GM18517 (cell line): ENCODE data around the gene KLHL33.

Source experiments
- ATAC-seq: cut with Tn5 transposase; IDR thresholded peaks from one replicate; pipeline ENCODE4 v1.9.1; 2021; ENCODE audit warnings: mild to moderate bottlenecking, moderate library complexity; ENCODE audit not compliant: unreplicated experiment

Gene KLHL33

DNA sequence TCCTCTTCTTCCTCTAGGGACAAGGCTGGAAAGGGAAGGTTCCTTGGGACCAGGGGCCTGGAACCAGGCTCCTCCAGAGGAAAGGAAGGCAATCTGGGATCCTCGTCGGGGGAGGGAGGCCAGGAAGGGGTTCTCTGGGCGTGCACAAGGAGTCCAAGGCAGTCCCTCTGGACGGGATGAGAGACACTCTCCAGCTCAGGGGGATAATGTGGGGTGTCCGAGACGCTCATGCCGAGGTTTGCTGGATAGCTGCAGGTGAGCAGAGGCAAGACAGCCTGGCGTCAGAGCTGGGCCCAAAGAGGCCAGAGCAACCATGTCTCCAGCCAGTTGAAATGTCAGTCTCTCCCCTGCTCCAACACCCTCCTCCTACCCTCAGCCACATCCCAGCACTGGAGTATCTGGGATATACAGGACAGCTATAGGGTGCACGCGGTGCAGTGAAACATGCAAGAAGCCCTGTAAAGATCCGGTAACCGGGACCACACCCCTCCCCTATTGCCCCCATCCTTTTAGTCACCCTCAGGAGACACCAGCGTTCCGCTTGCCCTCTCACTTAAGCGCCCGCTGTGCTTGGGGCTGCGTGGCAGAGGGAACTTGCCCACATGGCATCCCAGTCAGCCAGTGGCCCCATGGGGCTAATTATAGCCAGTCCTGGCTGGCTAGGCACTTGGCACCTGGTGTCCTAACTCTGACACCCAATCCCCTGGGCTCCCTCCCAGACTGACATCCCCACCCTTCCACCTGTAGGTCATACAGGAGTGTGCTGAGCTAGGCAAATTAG, at the start of gene KLHL33:
Gene KLHL33, minus strand, starts transcription at position 585 of the 781 bp plus-strand sequence. Its CDS starts 355 bp downstream, at position 230.
- no peak for ATAC-seq

DNA sequence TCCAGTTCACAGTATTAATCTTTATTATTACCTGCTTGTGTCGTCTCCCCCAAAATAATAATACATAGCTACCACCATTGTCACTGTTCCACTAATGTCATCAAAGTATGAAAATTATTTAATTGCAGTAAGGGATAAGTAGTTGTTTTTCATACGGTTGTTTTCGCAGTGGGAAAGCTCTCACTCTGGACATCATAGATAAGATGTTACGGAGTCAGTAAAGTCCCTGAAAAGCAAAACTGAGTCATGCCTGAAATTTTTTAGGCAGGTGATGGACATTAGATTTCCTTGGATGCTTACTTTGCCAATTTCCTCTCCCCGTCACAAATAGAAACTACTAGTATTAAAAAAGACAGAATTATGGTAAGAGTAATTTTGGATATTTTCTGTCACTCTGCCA, 46.4 kb upstream of the KLHL33 start:
- ATAC-seq = no peak

GRCh38 chr14:20478894-20479293, 42.9 kb upstream of the KLHL33 start:
- ATAC-seq = no peak

DNA sequence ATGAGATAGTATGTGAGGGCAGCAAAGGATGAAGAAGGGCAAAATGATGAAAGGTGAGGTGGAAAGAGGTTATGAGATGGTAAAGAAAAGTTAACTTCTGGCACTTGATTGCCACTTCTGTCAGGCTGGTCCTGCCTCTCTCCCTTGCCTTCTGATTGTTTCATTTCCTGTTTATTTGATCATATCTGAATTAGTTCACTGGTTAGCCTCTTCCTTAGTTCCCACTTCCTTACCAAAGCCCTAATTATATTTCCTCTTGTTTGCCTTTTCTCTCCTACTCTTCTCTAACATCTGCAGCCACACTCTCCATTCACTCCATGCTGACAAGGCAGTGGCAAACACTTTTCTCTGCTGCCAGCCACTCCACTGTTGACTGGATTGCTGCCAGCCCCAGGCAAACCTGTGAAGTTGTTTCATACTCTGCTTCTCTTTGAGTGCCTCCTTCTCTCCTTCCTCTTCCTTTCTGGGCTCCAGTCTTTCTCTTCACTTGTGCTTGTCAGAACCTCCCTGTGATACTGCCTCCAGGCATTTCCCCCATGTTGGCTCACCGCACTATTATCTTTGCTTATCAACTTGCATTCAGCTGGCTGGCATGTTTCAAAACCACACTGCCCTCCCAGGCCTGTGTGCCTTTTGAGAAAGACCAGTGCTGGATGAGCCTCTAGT, 41.4 kb upstream of the KLHL33 start:
- ATAC-seq = no peak

DNA sequence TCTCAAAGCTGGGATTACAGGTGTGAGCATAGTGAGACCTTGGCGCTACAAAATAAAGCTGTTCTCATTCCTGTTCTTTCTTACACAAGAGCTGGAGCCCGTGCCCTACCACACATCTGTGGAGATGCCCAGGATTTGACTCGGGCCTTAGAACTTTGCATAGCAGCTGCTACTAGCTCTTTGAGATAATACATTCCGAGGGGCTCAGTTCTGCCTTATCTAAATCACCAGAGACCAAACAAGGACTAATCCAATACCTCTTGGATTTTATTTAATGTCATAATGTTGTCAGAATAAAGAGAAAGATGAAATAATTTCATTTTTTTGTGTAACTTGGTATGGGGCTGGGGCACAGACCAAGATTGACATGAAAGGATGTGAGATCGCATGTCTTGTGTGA, 40.8 kb upstream of the KLHL33 start:
- no peak for ATAC-seq

DNA sequence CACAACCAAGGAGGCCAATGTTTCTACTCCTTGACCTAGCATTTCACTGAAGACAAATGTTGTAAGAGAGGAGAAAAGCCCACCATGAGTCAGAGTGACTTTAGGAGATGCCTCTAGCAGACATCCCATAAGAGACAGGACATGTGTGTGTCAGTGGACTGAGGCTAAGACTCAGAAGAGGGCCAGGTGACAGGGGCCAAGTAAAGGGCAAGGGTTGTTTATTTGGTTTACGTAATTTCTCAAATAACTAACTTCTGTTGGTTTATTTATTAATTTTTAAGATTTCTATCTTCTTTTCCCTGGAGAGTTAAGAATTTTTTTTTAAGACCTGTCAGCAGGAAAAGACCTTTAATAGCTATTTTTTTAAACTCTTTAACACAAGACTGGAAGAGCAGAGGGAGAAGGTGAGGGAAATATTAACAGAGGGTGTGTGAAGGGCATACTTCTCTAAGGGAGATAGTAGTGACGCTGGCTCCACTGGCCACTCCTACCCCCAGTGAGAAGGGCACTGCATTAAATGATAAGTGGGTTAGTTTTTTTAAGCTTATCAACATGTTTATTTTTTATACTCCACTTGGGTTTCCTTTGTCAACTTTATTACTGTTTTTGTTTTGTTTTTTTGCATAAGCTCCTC, 36.7 kb upstream of the KLHL33 start:
- ATAC-seq = no peak

GRCh38 chr14:20470603-20470901, 34.6 kb upstream of the KLHL33 start:
- no peak for ATAC-seq

DNA sequence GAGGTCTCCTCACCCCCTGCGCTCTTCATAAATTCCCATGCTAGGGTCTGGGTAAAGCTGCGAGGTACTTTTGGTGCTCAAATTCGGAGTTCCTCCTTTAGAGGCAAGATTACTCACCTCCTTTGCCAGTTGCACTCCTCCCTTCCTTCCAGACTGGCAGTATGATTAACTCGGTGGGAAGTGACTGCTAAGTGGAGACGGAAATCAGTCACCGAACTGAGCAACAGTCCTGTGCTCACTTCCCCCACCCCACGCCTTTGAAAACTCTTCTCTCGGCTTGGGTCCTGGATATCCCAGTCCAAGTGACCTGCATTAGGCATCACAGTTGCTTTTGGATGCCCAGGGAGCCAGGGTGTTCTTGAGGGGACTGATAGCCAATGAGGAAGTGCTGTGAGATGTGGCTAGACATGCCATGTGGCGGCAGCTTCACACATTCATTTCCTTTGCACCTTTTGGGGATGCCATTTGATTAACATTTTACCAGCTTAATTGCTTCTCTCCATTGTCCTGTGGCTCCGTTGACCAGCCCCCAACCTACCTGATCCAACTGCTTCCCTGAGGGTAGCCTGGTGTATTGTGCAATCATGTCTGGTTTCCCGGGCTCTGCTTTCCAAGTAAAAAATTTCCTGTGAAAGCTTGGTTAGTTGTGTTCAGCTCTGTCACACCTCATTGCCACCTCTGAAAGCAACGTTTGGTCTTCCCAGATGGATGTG, 34.1 kb upstream of the KLHL33 start:
- peak; percentile 40 for ATAC-seq

DNA sequence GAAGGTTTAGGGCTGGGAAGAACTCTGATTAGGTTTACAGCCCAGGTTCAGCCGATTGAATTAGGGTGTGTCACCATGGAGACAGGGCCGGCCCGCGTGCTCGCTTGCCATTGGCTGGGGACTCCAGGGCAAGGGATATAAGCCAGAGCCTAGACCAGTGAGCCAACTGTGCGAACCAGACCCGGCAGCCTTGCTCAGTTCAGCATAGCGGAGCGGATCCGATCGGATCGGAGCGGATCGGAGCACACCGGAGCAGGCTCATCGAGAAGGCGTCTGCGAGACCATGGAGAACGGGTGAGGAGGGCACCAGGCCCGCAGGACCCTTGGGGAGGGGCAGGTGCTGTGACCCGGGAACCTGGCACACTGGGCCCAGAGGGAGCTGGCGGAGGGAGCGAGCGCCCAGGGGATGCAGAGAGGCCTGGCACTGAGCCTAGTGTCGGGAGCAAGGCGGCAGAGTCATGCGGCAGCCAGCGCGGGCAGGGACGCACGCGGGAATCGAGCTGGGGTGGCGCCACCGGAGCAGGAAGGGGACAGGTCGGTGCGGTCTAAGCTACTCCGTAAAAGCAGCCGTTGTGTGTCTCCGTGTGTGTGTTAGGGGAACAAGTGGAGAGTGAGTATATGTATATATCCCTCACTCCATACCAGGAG, 33.4 kb upstream of the KLHL33 start, which contains the start of gene PNP:
Gene PNP, plus strand, starts transcription at position 165 of the 648 bp plus-strand sequence. Its CDS starts 119 bp downstream, at position 284.
- peak; percentile 93 for ATAC-seq

DNA sequence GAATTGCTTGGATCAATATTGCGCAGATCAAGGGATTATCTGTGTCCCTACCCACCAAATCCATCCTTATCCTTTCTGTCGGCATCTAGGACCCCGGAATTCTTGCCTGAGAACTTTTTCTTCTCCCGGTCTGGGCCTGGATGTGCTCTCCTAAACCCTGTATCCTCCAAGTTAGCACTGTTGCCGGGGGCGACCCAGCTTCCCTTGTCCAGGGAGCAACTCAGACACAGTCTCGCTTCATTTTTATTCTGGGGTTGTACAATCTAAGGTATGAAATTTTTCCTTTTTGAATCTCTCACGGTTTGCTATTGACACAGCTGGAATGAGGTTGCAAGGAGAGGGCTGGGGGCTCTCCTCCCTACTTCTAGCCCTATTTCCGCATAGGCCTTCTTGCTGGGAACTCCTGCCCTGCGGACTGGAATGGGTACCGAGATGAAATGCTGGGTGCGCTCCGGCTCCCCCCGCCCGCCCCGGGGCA, 32.8 kb upstream of the KLHL33 start:
- ATAC-seq = no peak

DNA sequence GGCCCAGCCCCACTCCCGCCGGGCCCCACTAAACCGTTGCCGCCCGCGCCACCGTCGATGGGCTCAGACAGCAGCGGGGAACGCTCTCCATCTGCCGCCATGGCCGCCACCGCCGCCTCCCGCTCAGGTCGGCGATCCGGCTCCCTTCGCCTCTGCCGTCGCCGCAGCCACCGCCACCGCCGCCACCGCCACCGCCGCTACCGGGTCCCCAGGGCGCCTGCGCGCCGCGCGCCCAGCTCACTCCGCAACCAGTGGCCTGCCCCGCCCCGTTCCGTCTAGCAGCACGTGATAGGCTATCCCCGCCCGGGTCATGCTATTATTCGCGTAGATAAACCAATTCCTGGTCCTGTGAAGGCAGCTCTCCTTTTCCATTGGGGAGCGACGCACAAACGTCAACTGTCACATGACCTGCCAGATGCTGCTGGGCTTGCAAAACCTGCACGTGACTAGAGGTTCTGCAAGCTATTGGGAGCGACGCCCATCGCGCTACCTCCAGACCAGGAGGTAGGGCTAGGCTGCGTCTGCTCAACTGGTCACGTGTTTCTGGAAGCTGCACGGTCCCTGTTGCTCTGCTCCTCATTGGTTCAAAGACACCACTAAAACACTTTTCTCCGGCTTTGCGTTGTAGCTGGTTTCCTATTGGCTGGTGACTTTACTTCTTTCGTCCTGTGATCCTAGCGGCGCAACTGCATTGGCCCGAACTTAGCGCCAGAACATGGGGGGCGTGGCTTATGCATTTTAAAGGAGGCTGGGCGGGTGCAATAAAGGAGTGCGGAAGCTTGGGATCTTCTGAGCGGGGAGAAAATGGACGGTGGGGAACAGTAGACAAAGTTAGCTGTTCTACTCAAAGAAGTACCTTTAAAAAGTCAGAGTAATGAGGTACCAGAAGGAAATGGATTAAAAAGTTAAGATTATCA, 25.5 kb upstream of the KLHL33 start, which contains the start of gene PIP4P1:
Gene PIP4P1, minus strand, starts transcription at position 210 of the 917 bp plus-strand sequence. Its CDS starts 109 bp downstream, at position 101.
- ATAC-seq = peak; percentile 95

GRCh38 chr14:20460458-20461224, 24.7 kb upstream of the KLHL33 start:
- ATAC-seq = no peak

GRCh38 chr14:20458031-20458789, 22.2 kb upstream of the KLHL33 start:
- no peak for ATAC-seq

DNA sequence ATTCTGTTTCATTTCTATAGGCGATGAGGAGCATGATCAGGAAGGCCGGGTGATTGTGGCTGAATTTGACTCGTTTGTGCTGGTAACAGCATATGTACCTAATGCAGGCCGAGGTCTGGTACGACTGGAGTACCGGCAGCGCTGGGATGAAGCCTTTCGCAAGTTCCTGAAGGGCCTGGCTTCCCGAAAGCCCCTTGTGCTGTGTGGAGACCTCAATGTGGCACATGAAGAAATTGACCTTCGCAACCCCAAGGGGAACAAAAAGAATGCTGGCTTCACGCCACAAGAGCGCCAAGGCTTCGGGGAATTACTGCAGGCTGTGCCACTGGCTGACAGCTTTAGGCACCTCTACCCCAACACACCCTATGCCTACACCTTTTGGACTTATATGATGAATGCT, 21.0 kb upstream of the KLHL33 start:
- ATAC-seq = no peak

DNA sequence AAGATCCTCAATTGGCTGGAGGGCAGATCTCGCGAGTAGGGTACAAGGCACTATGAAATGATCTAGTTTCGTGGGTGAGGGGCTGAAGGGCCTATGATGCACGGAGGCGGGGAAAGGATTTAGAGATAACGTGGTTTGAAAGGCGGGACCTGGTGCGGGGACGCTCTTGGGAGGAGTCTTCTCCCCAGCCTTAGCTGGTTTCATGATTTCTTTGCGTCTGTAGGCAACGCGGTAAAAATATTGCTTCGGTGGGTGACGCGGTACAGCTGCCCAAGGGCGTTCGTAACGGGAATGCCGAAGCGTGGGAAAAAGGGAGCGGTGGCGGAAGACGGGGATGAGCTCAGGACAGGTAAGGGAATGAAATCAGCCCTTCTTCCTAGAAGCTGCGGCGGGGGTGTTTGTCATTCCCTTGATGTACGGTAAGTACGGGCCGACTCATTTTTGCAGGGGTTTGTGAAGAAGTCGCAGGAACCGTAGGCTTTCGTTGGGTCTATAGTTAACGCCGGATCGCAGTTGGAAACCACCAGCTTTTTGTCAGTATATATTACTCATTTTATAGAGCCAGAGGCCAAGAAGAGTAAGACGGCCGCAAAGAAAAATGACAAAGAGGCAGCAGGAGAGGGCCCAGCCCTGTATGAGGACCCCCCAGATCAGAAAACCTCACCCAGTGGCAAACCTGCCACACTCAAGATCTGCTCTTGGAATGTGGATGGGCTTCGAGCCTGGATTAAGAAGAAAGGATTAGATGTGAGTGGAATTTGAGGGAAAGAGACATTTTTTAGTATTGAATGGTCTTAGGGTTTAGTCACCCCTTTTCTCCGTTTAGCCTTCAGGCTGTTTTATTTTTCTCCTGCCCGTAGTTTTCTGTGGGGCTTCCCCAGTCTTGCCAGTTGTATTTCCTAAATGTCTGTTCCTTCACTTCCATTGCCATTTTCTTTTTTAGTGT, 19.7 kb upstream of the KLHL33 start:
- peak; percentile 49 for ATAC-seq

DNA sequence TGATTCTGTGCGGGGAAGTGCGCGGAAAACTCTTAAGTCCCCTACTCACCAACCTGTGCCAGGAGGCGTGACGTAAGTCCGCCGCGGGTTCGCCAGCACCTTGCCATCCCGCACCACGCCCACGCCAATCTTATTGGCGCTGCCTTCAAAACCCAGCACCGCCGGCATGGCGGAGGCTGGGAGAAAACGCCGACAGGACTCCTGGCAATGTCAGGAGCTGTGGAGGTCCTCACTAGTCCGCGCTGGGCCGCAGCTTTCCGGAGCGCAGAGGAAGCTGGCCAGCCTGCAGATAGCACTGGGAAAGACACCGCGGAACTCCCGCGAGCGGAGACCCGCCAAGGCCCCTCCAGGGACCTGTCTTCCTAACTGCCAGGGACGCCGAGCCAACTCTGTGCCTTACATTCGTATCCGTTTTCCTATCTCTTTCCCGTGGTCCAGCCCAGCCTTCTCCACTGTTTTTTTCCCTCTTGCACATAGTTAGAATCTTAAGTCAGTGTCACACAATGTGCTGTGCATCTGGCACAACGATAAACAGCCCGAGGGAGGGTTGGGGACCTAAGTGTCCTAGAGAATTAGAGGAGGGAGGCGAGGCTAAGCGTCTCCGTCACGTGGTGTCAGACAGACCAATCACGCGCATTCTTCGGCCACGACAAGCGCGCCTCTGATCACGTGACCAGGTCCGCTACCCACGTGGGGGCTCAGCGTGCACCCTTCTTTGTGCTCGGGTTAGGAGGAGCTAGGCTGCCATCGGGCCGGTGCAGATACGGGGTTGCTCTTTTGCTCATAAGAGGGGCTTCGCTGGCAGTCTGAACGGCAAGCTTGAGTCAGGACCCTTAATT, 18.8 kb upstream of the KLHL33 start, which contains the start of the genes APEX1 and OSGEP:
Gene APEX1, plus strand, starts transcription at position 711 of the 839 bp plus-strand sequence. CDS start 420 bp downstream, outside the sequence.
Gene OSGEP, minus strand, starts transcription at position 297 of the 839 bp plus-strand sequence. Its CDS starts 129 bp downstream, at position 168.
- ATAC-seq = peak; percentile 81
